Esophagus squamous epithelium (tissue), 5 donors: ENCODE results near the gene RAVER1. TPM values are rescaled to one million over a fixed set of nuclear protein-coding genes. Genes with fewer than 3 reads are reported as not detected.
"Not testable (repeated sequence)": the region's sequence is repeated elsewhere in the genome, so short reads cannot be mapped to it uniquely, and the experiment has no call there.

Experiments used
- DNase-seq: peaks from one replicate; lab custom pipeline; 2025; lab: John Stamatoyannopoulos, UW
- H3K27ac ChIP-seq, 4 donors: fragments of 200-600 bp; sonication (generic); one replicate each; pipeline ENCODE4 v1.5.1; 2016 to 2019; ENCODE audit warnings: mild to moderate bottlenecking in 1 of 4
- H3K27me3 ChIP-seq, 4 donors: fragments of 200-600 bp; sonication (generic); 1 replicate in 3 of 4; 2 replicates in 1 of 4; pipeline versions ENCODE4 v1.5.1 to v1.6.0; 2017 to 2021; ENCODE audit warnings: antibody characterized with exemption in 1 of 4
- H3K36me3 ChIP-seq, 3 donors: fragments of 200-600 bp; sonication (generic); one replicate each; pipeline ENCODE4 v1.5.1; 2016 to 2019
- H3K4me1 ChIP-seq, 3 donors: fragments of 200-600 bp; sonication (generic); one replicate each; pipeline ENCODE4 v1.5.1; 2017 to 2019
- H3K4me3 ChIP-seq, 4 donors: fragments of 200-600 bp; sonication (generic); 1 replicate in 3 of 4; 2 replicates in 1 of 4; pipeline ENCODE4 v1.5.1; 2016 to 2019; ENCODE audit warnings: mild to moderate bottlenecking in 2 of 4, moderate library complexity in 1 of 4
- H3K9me3 ChIP-seq, 3 donors: fragments of 200-600 bp; sonication (generic); one replicate each; pipeline ENCODE4 v1.5.1; 2016 to 2019
- CTCF ChIP-seq, 6 experiments: fragments of 450-650 bp in 4 of 6; fragments of 200-600 bp in 2 of 6; sonication (generic) in 2 of 6; IDR thresholded peaks; one replicate each; pipeline ENCODE4 v1.5.1; 2016 to 2019; ENCODE audit warnings: antibody characterized with exemption in 6 of 6, mild to moderate bottlenecking in 4 of 6, moderate library complexity in 4 of 6
- POLR2A ChIP-seq, 4 donors: fragments of 450-650 bp; IDR thresholded peaks; one replicate each; pipeline ENCODE4 v1.6.1; 2017; ENCODE audit warnings: antibody characterized with exemption in 4 of 4, mild to moderate bottlenecking in 4 of 4, moderate library complexity in 3 of 4
- WGBS, 2 donors: methylation state at CpG; one replicate each; pipeline ENCODE4 v1.1.5; 2018; 5-methylcytosine and 5-hydroxymethylcytosine counted together
- intact Hi-C: fragments of 100-400 bp; cut with DNase I; formaldehyde crosslinking; loops from one replicate; pipeline ENCODE4 v1.15.0; 2022
- total RNA-seq, 4 donors: library from RNA; depleted of rRNA; stranded (reverse); fragments of >200 nt; gene quantifications; one replicate each; pipeline ENCODE4 v1.1.0, GENCODE V29; 2016
- donor health status: DM: yes; HTN: yes; CAD: no.

RAVER1 gene
- total RNA-seq, result 10 to 100 TPM; 13.8 to 26.8 (median 19.7) TPM

GRCh38 chr19:10332965-10333757 is at the start of gene RAVER1:
TSS of gene RAVER1 (minus strand) at chr19:10333529. CDS start at chr19:10333507, 22 bp downstream.
- H3K4me3 ChIP-seq, result peak within 1 kb of the TSS; percentile 82 to 97 (median 87)
- intact Hi-C loops, result no loop called here
- 0 to 1% methylated on average over 17 to 23 of the region's 82 CpGs for WGBS, 2 donors
- no peak for TF ChIP-seq CTCF (IDR thresholded peaks at IDR 0.05)
- peak in 2 of 4 donors; percentile 66 to 72 for TF ChIP-seq POLR2A (IDR thresholded peaks at IDR 0.05)
- H3K4me1 ChIP-seq, result peaks cover 14 to 36% (median 16%) of the 10 kb centered on the region in 3 donors
- H3K9me3 ChIP-seq, result no peaks in the 10 kb centered on the region
- H3K27me3 ChIP-seq, result no peaks in the 10 kb centered on the region
- H3K36me3 ChIP-seq, result peaks cover 16 to 26% (median 21%) of the 10 kb centered on the region in 3 donors
- DNase-seq, result peak; percentile 77
- H3K27ac ChIP-seq, result peak within 1 kb of the TSS; percentile 81 to 93 (median 92)

- H3K27me3 ChIP-seq, intact Hi-C loops, H3K4me3 ChIP-seq, H3K9me3 ChIP-seq, H3K36me3 ChIP-seq, H3K27ac ChIP-seq, DNase-seq: not testable (repeated sequence)
- H3K4me1 ChIP-seq, result peaks cover 7 to 23% (median 9%) of the 10 kb centered on the region in 3 donors
- WGBS, 2 donors, result 66 to 73% methylated on average over 8 of the region's 8 CpGs
Measured at GRCh38 chr19:10383223-10383499, 49.8 kb upstream of the RAVER1 start.

GRCh38 chr19:10380313-10381102 is 47.2 kb upstream of the RAVER1 start, which contains the start of gene TYK2:
TSS of gene TYK2 (minus strand) at chr19:10380572. CDS start at chr19:10378406, 2,166 bp downstream.
- peaks cover 7 to 23% (median 9%) of the 10 kb centered on the region in 3 donors for H3K4me1 ChIP-seq
- WGBS, 2 donors, result 1% methylated on average over 26 to 35 of the region's 58 CpGs
- H3K4me3 ChIP-seq, result peak within 1 kb of the TSS; percentile 76 to 99 (median 93)
- DNase-seq, result peak; percentile 82
- H3K27me3 ChIP-seq, result no peaks in the 10 kb centered on the region
- TF ChIP-seq POLR2A (IDR thresholded peaks at IDR 0.05) (peak in 2 of 4 donors; percentile 50 to 62), CTCF (IDR thresholded peaks at IDR 0.05) (no peak)
- no peaks in the 10 kb centered on the region for H3K9me3 ChIP-seq
- peaks cover 0 to 30% (median 0%) of the 10 kb centered on the region in 3 donors for H3K36me3 ChIP-seq
- H3K27ac ChIP-seq, result peak within 1 kb of the TSS; percentile 87 to 97 (median 91)
- intact Hi-C loops, result no loop called here

- TF ChIP-seq POLR2A (IDR thresholded peaks at IDR 0.05) (no peak), CTCF (IDR thresholded peaks at IDR 0.05) (no peak)
- H3K27me3 ChIP-seq, result no peaks in the 10 kb centered on the region
- peak overlapping the region; percentile 76 to 99 (median 93) for H3K4me3 ChIP-seq
- H3K36me3 ChIP-seq, result peaks cover 0 to 36% (median 0%) of the 10 kb centered on the region in 3 donors
- DNase-seq, result no peak
- peak overlapping the region; percentile 87 to 97 (median 91) for H3K27ac ChIP-seq
- no peaks in the 10 kb centered on the region for H3K9me3 ChIP-seq
- peaks cover 7 to 23% (median 9%) of the 10 kb centered on the region in 3 donors for H3K4me1 ChIP-seq
- intact Hi-C loops, result no loop called here
- 0 to 1% methylated on average over 9 of the region's 10 CpGs for WGBS, 2 donors
Measured at GRCh38 chr19:10379880-10380312, 46.6 kb upstream of the RAVER1 start.

- Histone ChIP-seq H3K9me3 (no peaks in the 10 kb centered on the region), H3K4me1 (peaks cover 7 to 23% (median 9%) of the 10 kb centered on the region in 3 donors), H3K36me3 (peaks cover 0 to 51% (median 0%) of the 10 kb centered on the region in 3 donors), H3K27ac (no peak overlapping the region), H3K4me3 (no peak overlapping the region), H3K27me3 (no peaks in the 10 kb centered on the region)
- intact Hi-C loops, result no loop called here
- no peak for TF ChIP-seq POLR2A (IDR thresholded peaks at IDR 0.05)
- TF ChIP-seq CTCF (IDR thresholded peaks at IDR 0.05), result no peak
- DNase-seq, result no peak
- WGBS, 2 donors, result 95 to 97% methylated on average over 6 to 7 of the region's 8 CpGs
Measured at GRCh38 chr19:10378124-10378523, 44.8 kb upstream of the RAVER1 start.

GRCh38 chr19:10377140-10377640 is 43.9 kb upstream of the RAVER1 start:
- H3K27ac ChIP-seq, H3K9me3 ChIP-seq, DNase-seq, H3K27me3 ChIP-seq, H3K4me3 ChIP-seq, intact Hi-C loops: not testable (repeated sequence)
- Histone ChIP-seq H3K4me1 (peaks cover 7 to 23% (median 9%) of the 10 kb centered on the region in 3 donors), H3K36me3 (peaks cover 0 to 59% (median 0%) of the 10 kb centered on the region in 3 donors)
- WGBS, 2 donors, result 91 to 100% methylated on average over 2 of the region's 2 CpGs
